Erythroblast (primary cell): ENCODE data around the gene CNNM2.

Source experiments
- GATA1 ChIP-seq: IDR thresholded peaks from 2 replicates; pipeline ENCODE4 v1.6.1; 2011; ENCODE audit warnings: low read depth, mild to moderate bottlenecking, control low read depth, low read length, moderate library complexity
- POLR2A ChIP-seq: IDR thresholded peaks from 2 replicates; pipeline ENCODE4 v1.6.1; 2011; ENCODE audit warnings: mild to moderate bottlenecking, low read length

GRCh38 chr10:103106539-103106938 lies 188.4 kb downstream of the CNNM2 start:
- TF ChIP-seq POLR2A (no peak), GATA1 (no peak)
